Measurements from ENCODE around the gene IPO11. TPM values are rescaled to one million over a fixed set of nuclear protein-coding genes. Genes with fewer than 3 reads are reported as not detected.

IPO11 gene
- total and polyA plus RNA-seq, 2 of the 4 experiments (the other 2 are of a cell fraction), result 12.6 to 40.0 TPM

GRCh38 chr5:62561896-62562295 lies 149.3 kb downstream of the IPO11 start:
- no peak overlapping the region for H2BK5ac ChIP-seq (ENCODE audit: low read depth, low read length, poor library complexity, severe bottlenecking)
- H3K14ac ChIP-seq (replicated peaks; ENCODE audit: low read depth, low read length), result no peak overlapping the region
- dilution Hi-C loops (cut with HindIII; ENCODE audit: low sequenced_read_pairs, unreplicated experiment) (no loop called here), in situ Hi-C loops (cut with MboI; ENCODE audit: low sequenced_read_pairs) (no loop called here), intact Hi-C loops (cut with micrococcal nuclease) (no loop called here)
- H3K27me3 ChIP-seq (ENCODE audit: control insufficient read depth, insufficient read depth, low read length), result no peaks in the 10 kb centered on the region
- H3K18ac ChIP-seq (ENCODE audit: low read depth, low read length), result no peak overlapping the region
- BruUV-seq (replicated peaks), result no TSS peak
- no peak overlapping the region for H2AK5ac ChIP-seq (ENCODE audit: low read depth, low read length)
- H4K5ac ChIP-seq (ENCODE audit: low read depth, low read length), result no peak overlapping the region
- no peak for ATAC-seq (ENCODE audit: low read depth)
- ChIA-PET CTCF (interaction anchor here (1.1 kb wide), 1 partner anchor 8 kb away, joined by 3 read pairs; no protein-coding TSS in a partner anchor), POLR2A (ENCODE audit: unreplicated experiment) (no interaction called here)
- H2BK20ac ChIP-seq (ENCODE audit: low read depth, low read length), result no peak overlapping the region
- no peak overlapping the region for H3K9ac ChIP-seq (ENCODE audit: low read depth, low read length)
- no CpG with 5 or more reads among the region's 1 CpG for WGBS, 2 experiments (ENCODE audit: extremely low coverage in 2 of 2, insufficient read length in 1 of 2)
- TF ChIP-seq SMC3 (IDR thresholded peaks at IDR 0.05; ENCODE audit: low read depth, low read length), result no peak
- TF ChIP-seq MAFK (IDR thresholded peaks at IDR 0.05; ENCODE audit: low read depth, low read length), result peak; percentile 94
- H3K4me3 ChIP-seq (ENCODE audit: insufficient read depth, low read depth, low read length), result no peak overlapping the region
- no peak overlapping the region for H4K91ac ChIP-seq (ENCODE audit: insufficient read depth, low read depth, low read length)
- no peak overlapping the region for H2BK120ac ChIP-seq (ENCODE audit: low read depth, low read length)
- H2AFZ ChIP-seq (replicated peaks; ENCODE audit: low read length, poor library complexity), result no peak overlapping the region
- no peak overlapping the region for H3K4me2 ChIP-seq (ENCODE audit: low read depth, low read length)
- H3K36me3 ChIP-seq (ENCODE audit: control insufficient read depth, insufficient read depth, low read length), result peaks cover 2% of the 10 kb centered on the region; the same call in 1 of the 2 replicates
- no peak for DNase-seq
- H2AK9ac ChIP-seq (replicated peaks; ENCODE audit: low read depth, low read length, poor library complexity), result no peak overlapping the region
- no peaks in the 10 kb centered on the region for H3K79me1 ChIP-seq (ENCODE audit: low read depth in 1 of 2, low read length in 2 of 2)
- H3K9me3 ChIP-seq (ENCODE audit: control insufficient read depth, insufficient read depth, low read length), result no peaks in the 10 kb centered on the region
- H3K4me1 ChIP-seq (ENCODE audit: control insufficient read depth, insufficient read depth, low read length), result no peaks in the 10 kb centered on the region
- no peak overlapping the region for H4K8ac ChIP-seq (ENCODE audit: low read depth in 2 of 2, low read length in 2 of 2)
- no peaks in the 10 kb centered on the region for H3K9me1 ChIP-seq (ENCODE audit: insufficient read depth, low read length)
- no peak overlapping the region for H3K56ac ChIP-seq (ENCODE audit: extremely low read depth, insufficient read depth, low read length)
- no peak overlapping the region for H3K23ac ChIP-seq (ENCODE audit: low read depth, low read length)
- H4K20me1 ChIP-seq (ENCODE audit: insufficient read depth, low read length), result no peaks in the 10 kb centered on the region
- H2BK15ac ChIP-seq (ENCODE audit: low read depth, low read length), result no peak overlapping the region
- H3K27ac ChIP-seq (ENCODE audit: insufficient read depth, low read length), result no peak overlapping the region
- H3K4ac ChIP-seq (ENCODE audit: low read depth, low read length), result no peak overlapping the region

Measured in IMR-90 (cell line).